Gastroesophageal sphincter (tissue), 2 donors: ENCODE results near the gene CPNE7.

Experiments used
- POLR2A ChIP-seq, 2 donors: fragments of 450-650 bp; IDR thresholded peaks; one replicate each; pipeline ENCODE4 v1.6.1; 2017; ENCODE audit warnings: antibody characterized with exemption in 2 of 2, mild to moderate bottlenecking in 2 of 2, moderate library complexity in 1 of 2
- POLR2AphosphoS5 ChIP-seq: sonication (generic); formaldehyde crosslinking; IDR thresholded peaks from one replicate; pipeline ENCODE4 v1.6.1; 2017; ENCODE audit warnings: antibody characterized with exemption

GRCh38 chr16:89583895-89584644 is 8.5 kb downstream of the CPNE7 start:
- TF ChIP-seq POLR2A (IDR thresholded peaks at IDR 0.05) (no peak), POLR2AphosphoS5 (no peak)
